DMS79 (cell line): ENCODE data around the gene CEP295NL.
"Not testable (repeated sequence)": the region's sequence is repeated elsewhere in the genome, so short reads cannot be mapped to it uniquely, and the experiment has no call there.

Experiments used
- DNase-seq: peaks from one replicate; lab custom pipeline; 2025; lab: John Stamatoyannopoulos, UW

The CEP295NL gene

GRCh38 chr17:78905116-78905515 is 2.1 kb upstream of the CEP295NL start:
- no peak for DNase-seq

DNA sequence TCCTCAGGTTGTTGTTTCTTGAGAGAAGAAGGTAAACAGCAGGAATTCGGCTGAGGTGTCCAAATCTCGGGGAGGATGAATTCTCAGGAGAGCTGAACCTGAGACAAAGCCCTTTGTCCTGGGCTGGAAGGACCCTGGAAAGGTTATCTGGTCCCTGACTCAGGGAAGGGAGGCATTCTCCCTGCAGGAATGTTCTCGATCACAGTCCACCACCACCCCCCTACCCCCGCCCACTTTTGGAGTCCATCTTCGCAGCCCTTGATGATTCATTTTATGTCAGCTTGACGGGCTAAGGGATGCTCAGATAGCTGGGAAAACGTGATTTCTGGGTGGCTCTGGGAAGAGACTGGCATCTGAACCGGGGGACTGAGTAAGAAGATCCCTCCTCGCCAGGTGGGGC is 1.4 kb upstream of the CEP295NL start:
- no peak for DNase-seq

DNA sequence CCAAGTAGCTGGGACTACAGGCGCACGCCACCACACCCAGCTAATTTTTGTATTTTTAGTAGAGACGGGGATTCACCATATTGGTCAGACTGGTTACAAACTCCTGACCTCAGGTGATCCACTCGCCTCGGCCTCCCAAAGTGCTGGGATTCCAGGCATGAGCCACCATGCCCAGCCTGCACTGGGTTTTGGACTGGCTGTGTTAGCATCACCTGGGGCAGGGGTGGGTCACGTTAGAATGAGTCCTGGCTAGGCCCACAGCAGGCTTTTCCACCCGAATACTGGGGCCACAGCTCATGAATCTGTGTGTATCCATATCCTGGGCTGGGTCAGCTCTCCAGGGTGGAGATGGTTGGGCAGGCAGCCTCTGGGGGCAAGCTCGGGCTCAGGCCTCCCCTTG is 770 bp downstream of the CEP295NL start:
- DNase-seq = not testable (repeated sequence)

- no peak for DNase-seq
Observed at GRCh38 chr17:78901806-78902205, 1.2 kb downstream of the CEP295NL start.

DNA sequence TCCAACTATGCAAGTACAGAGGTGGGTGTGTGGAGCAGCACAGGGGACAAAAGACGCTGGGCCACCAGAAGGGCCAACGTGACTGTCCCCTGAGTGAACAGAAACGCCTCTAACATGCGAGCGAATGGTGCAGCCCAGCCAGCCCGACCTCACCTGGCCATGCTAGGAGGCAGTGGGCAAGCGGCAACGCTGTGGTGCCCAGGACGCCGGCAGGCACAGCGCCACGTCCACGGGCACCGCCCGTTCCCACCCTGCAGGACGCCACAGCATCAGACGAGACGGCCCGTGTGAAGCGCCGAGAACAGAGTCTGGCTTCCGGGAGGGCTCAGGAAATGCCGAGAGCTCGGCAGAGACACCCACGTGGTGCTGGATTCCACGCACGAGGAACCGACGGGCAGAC is 2.2 kb downstream of the CEP295NL start:
- DNase-seq = no peak

GRCh38 chr17:78899361-78900260 is 3.4 kb downstream of the CEP295NL start:
- no peak for DNase-seq

DNA sequence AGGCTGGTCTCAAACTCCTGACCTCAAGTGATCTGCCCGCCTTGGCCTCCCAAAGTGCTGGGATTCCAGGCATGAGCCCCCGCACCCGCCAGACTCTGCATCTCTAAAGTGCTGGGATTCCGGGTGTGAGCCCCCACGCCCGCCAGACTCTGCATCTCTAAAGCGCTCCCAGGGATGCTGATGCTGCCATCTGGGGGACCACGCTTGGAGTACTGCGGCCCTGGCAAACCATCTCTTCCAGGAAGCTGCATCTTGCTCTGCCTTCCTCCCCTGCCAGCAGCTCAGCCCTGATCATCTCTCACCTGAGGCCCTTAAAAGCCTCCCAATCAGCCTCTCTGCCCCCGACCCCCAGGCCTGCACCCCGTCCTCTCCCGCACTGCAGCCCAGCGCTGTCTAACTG is 4.1 kb downstream of the CEP295NL start:
- no peak for DNase-seq

- DNase-seq = no peak
Observed at GRCh38 chr17:78898075-78898836, 4.7 kb downstream of the CEP295NL start.

DNA sequence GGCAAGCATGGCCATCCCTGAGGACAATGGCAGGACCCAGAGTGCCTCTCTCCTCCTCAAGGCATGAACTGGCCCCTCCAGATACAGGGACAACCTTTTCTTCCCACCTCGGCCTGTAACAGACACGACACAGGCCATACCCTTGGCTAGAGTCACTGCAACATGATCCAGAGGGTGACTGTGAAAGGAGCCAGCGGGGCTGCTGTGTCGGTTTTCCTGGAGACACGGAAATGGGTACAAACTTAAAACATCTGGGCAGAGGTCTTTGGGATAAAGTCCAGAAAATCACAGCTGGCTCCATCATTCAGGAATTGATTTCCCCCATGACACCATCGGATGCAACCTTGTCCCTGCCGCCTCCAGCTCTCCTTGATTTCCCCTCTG is 5.3 kb downstream of the CEP295NL start:
- DNase-seq = no peak

DNA sequence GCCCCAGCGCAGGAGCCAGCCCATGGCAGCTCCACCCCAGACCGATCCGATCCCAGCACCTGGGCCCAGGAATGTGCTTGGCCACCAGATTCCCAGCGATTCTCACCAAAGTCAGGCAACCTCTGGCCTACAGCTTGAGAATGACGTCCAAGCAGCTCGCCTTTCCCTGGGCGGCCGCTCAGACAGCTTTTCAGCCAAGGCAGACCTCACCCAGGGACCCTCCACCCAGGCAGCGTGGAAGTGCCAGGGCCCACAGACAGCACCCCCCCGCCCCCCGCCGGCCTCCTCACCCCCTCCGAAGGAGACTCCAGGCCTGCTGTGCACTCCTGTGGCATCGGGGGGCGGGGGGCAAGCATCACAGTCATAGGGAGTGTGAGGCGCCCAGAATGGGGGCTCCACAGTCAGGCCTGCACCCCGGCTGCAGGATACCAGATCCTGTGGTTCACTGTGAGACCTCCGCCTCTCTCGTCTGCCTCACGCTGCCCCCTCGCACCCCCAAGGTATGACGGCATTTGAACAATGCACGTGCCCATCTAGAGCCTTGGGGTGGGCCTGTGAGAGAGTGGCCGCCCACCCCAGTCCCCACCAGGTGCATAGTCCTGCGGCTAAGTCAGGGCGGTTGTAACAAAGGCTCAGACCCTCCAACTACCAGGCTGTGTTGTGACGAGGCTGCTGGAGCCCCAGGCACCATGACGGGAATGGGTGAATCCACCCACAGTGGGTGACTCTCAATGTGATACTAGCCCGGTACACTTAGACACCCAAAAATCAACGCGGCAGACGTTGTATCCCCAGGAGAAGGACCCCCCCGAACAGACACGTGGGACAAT is 6.0 kb downstream of the CEP295NL start:
- DNase-seq = no peak

DNA sequence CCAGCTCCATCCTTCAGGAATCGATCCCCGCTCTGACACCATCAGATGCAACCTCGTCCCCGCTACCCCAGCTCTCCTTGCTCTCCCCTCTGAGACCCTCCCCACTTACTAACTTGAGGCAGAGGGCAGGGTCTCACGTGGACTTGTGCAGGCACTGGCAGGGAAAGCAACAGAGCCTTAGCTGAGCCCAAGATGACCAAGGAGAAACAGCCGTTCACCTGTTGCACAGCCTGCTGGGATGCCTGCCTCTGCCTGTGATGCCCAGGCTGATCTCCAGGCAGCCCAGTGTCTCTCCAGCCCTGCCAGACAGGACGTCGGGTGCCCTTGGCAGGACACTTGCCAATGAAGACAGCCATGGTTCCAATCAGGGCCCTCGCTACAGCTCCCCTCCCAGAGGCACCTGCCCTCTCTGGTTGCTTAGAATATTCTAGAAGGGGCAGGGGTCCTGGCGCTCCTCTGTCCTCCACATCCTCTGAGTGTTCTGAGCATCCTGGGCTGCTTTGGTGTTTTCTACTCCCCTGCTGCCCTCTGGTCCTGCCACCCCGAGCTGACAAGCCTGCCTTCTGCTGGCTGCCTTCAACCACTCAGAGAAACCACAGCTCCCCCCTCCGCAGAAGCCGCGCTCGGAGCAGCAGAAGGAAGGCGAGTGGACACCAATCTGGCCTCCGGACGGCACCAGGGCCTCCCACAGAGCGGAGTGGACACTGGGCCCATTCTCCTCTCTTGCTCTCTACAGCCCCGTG is 6.7 kb downstream of the CEP295NL start:
- DNase-seq = no peak

- DNase-seq = no peak
Observed at GRCh38 chr17:78895322-78895721, 7.7 kb downstream of the CEP295NL start.

DNA sequence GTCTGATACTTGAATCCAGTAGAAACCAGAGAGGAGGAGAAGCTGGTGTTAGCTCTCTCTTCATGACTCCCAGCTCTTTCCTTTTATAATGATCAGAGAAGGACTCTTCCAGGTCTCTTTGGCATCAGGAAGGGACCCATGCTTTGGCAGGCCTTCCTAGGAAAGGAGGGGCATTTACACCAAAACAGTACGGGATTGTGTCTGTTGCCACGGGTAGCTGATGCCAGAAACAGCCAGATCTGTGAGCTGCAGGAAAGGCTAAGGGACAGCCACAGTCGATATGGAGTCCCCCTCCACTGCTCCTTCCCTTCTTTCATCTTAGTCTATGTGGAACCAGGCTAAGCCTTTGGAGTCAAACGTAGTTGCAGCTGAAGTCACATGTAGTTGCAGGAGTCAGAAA is 9.3 kb downstream of the CEP295NL start:
- no peak for DNase-seq

DNA sequence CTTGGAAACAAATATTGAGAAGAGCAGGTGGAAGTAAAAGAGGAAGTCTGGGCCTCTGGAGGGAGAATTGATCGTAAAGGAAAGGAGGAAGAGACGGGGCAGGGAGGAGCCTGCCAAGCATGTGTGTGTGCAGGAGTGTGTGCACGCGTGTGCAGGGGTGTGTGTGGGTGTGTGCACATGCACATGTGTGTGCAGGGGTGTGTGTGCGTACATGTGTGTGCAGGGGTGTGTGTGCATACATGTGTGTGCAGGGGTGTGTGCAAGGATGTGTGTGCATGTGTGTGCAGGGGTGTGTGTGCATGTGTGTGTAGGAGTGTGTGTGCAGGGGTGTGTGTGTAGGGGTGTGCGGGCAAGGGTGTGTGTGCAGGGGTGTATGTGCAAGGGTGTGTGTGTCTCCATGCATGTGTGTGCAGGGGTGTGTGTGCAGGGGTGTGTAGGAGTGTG is 10.0 kb downstream of the CEP295NL start:
- DNase-seq = no peak

DNA sequence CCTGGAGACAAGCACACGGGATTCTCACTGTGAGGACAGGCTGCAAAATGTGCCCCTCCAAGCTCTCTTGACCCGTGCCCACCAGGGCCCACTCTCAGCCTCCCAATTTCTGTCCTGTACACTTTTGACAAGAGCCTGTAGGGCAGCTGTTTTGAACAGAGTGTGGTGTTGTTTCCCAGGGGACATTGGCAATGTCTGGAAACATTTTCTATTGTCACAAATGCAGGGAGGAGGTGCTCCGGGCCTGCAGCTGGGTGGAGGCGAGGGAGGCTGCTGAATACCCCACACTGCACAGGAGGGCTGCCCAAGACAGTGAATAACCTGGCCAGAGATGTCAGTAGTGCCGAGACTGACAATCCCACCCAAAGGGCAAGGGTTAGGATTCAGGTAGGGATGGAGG is 10.5 kb downstream of the CEP295NL start:
- no peak for DNase-seq

- no peak for DNase-seq
Observed at GRCh38 chr17:78892062-78892456, 10.9 kb downstream of the CEP295NL start.

- peak; percentile 47 for DNase-seq
Observed at GRCh38 chr17:78891406-78892061, 11.5 kb downstream of the CEP295NL start.

DNA sequence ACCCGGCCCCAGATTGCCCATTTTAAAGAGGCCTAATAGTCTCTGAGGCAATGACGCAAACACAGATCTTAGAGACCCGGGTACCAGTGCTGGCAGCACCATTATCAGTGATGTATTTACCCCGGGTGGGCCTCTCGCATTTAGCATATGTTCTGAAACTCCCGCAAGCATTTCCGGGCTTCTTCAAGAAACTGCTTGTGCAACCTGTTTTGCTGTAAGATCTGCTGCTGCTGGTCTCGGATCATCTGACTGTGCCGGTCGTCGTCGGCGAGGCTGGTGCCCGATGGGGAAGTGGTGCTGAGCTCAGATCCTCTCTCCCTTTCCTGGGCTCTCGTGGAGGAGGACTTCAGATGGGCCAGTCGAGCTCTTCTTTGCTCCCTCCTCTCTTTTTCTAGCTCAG is 12.5 kb downstream of the CEP295NL start:
- DNase-seq = no peak

DNA sequence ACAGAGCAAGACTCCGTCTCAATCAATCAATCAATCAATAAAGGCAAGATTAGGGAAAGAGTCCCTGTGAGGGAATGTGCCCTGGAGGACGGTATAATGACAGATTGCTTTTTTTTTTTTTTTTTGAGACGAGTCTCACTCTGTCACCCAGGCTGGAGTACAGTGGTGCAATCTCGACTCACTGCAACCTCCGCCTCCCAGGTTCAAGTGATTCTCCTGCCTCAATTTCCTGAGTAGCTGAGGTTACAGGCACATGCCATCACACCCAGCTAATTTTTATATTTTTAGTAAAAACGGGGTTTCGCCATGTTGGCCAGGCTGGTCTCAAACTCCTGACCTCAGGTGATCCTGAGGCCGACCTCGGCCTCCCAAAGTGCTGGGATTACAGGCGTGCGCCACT is 12.9 kb downstream of the CEP295NL start:
- DNase-seq = not testable (repeated sequence)

GRCh38 chr17:78889531-78889930 is 13.5 kb downstream of the CEP295NL start:
- no peak for DNase-seq

GRCh38 chr17:78888941-78889518 is 14.0 kb downstream of the CEP295NL start:
- no peak for DNase-seq
